HG03108 (cell line): ENCODE measurements around the gene CDH4.

Source experiments
- ATAC-seq: cut with Tn5 transposase; IDR thresholded peaks from one replicate; pipeline ENCODE4 v1.9.1; 2021; ENCODE audit warnings: moderate library complexity; ENCODE audit not compliant: unreplicated experiment

Gene CDH4

DNA sequence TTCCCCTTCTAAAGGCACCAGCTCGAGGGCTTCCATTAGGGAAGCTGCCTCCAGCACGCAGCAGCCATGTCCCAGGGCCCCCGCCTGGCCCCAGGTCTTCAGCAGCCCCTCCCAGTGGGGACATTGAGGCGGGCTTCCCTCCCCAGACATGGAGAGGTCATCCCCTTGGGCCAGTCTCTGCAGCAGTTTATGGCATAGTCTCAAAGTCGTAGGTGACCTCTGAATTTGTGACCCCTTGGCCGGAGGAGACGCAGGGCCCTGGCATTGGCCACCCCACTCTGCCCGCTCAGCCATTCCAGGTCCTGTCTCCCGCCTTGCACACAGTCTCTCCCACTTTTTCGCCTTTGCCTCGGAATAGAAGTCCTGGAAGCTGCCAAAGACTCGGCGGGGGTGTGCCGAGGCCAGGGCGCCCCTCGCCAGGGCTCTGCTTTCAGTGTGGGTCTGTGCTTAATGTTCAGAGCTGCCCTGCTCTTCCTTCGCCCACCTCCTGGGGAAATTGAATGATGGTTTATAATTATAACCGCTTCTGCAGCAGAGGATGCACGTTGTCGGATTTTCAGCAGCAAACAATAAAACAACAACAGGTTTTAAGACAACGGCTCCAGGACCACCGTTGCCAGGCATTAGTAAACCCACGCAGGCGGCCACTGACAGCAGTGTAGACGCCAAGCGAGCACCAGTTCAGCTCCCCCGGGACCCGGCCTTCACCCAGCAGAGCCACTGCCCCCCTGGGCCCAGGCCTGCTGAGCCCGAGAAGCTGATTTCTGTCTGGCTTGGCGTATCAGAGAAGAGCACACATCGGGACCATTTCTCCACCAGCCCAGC, 626.6 kb downstream of the CDH4 start:
- ATAC-seq = no peak

DNA sequence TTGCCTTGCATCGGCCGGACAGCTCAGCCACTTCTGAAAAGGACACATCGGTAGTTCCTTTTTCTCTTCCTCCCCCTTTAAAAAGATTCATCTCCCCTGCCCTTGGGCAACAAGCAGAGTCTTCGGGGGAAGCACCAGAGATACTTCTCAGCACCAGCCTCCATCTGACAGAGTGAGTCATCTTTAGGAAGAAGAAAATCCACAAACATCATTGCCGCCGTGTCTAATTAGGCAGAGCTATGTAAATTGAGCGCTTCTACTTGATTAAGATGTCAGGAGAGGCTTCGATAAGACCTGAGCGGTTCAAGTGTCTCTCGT, 627.2 kb downstream of the CDH4 start:
- no peak for ATAC-seq

DNA sequence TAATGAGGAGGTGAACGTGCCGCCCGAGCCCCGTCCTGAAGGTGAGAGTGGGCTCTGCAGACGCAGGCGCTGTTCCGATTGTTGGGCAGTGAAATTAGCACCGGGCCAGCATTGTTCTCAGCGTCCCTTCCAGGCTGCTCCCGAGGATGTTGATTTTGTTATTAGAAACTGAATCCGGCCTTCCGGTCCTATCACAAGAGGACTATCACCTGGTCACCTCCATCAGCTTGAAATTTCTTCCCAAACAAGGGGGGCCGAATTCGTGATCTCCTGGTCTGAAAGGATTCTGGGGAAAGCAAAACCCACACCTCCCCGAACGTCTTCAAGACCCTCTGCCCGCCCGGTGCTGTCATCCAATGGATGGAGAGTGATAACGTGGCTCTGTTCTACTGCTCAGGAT, 627.6 kb downstream of the CDH4 start:
- ATAC-seq = no peak

DNA sequence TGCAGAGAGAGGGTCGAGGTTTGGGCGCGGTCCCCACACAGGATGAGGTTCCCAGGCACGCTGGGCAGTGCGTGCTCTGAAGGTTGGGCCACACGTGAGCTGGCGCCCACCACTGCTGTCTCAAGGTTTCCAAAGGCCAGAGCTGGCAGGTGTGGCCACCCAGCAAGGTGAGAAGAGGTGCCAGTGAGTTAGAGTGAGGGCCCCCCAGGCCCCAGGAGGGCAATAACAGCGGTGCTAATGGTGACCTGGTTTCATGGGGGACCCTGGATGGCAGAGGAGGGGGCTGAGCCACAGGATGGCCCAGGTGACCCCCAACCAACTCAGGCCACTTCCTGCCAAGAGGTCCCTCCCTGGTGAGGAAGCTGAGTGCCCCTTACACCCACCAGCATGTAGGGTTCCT, 628.6 kb downstream of the CDH4 start:
- no peak for ATAC-seq

DNA sequence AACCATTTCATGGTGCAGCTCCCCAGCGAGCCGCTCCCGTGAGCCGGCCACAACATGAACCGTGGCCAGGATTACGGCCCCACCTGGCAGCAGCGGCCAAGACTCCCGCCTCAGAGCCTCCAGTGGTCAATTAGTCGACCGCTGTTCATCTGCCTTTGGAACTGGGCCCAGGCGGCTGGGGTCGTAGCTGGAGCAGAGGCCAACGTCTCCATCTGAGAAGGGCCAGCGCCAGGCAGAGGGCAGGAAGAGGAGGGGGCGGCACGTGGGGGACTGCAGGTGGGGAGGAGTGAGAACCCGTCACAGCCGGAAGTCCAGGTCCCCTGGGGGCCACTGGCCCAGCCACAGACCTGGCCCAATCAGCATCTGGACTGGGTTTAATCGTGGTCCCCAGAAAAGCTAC, 629.4 kb downstream of the CDH4 start:
- no peak for ATAC-seq

DNA sequence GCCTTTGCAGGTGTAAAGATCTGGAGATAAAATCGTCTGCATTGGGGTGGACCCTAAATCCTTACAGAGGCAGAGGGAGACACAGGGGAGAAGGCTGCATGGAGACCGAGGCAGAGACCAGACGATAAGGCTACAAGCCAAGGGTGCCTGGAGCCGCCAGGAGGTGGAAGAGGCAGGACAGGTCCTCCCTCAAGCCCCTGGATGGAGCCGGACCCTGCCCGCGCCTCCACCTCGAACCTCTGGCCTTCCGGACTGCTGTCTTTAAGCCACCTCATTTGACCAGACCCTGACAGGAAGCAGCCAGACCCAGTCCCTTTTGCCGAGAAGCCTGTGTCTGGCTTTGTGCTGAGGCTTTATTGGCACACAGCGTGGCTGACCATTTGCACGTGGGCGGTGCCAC, 629.8 kb downstream of the CDH4 start:
- ATAC-seq = no peak

DNA sequence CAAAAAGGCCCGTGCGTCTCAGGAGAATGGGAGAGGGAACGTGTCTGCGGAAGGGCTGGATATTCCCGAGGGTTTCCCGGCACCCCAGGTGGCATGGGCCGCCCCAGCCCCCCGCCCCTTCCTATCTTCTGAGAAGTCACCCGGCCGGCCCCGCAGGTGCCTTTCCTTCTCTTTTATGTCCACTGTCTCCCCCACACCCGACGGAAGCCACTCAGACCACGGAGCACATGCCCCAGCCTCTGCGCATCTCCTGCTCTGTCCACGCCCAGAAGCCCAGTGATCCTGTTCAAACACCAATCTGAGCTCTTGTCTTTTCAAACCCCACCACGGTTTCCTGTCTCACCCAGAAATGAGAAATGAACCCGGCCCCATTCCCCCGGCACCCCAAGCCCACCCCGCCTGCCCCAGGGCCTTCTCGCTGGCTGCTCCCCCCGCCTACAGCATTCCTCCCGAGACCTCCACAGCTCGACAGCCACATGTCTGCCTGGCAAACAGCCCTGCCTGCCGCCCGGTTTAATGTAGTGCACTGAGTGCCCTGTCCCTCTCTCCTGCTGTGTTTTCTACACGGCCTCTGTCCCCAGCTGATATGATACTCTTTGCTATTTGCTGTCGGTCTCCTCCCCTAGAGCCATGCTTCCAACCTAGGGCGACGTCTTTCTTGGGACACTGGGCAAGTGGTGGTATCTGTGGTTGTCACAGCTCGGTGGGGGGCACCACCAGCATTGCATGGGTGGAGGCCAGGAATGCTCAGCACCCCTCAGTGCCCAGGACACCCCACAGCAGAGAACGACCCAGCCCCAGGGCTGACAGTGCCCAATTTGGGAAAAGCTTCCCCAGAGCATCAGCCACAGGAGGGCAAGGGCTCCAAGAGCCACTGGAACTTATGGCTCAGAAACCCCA, 630.9 kb downstream of the CDH4 start:
- ATAC-seq = no peak

DNA sequence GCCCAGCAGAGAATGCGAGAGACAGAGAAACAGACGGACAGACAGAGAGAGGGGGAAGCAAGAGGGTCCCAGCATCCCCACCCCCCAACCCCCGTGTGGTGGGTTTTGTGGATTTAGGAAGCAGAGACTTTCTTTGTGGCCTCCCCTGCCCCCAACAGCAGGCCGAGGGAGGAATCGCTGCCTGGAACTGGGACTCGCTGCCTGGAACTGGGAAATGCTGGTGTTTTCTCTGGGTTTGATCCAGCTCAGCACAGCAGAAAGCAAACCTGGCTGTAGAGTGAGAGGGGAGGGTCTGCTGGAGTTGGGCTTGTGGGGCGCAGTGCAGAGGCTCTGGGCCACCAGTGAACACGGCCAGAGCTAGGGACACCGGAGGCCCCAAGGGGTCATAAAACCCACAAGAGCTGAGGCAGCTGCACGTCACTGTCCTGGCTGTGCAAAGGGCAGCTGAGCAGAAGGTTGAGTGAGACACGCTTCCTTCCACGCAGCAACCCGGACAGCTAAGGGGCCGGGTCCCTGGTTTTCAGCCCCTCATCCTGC, 631.9 kb downstream of the CDH4 start:
- ATAC-seq = no peak

DNA sequence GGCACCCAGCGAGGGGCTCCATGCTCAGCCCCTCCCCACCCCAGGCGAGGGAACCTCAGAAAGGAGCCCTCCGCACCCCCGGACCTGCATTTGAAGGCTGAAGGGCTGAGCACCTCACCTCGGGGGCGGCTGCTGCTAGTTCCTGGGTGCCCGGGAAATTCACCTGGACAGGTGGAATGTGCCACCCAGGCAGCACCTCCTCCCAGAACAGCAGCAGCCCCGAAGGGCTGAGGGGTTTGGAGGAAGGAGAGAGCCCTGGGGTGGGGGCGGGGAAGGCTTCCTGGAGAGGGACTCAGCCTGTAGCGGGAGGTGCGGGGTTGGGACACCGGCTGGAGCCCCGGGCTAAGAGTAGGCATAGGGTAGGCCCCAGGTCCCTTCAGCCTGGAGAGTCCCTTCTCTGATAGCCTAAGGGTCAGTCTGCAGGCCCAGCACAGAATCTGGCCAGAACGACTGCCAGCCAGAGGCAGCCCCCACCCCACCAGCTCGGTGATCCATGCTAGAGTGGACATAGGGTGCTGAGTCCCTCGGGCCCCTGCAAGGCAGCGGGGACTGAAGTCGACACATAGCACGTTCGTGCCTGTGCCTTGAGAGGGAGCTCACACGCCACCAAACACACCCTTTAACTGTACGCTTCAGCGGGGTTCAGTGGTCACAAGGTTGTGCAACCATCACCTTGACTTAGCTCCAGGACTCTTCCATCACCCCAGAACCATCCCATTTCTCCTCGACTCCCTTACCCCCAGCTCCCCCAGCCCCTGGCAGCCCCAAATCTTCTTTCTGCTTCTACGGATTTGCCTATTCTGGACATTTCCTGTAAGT, 632.7 kb downstream of the CDH4 start:
- no peak for ATAC-seq

DNA sequence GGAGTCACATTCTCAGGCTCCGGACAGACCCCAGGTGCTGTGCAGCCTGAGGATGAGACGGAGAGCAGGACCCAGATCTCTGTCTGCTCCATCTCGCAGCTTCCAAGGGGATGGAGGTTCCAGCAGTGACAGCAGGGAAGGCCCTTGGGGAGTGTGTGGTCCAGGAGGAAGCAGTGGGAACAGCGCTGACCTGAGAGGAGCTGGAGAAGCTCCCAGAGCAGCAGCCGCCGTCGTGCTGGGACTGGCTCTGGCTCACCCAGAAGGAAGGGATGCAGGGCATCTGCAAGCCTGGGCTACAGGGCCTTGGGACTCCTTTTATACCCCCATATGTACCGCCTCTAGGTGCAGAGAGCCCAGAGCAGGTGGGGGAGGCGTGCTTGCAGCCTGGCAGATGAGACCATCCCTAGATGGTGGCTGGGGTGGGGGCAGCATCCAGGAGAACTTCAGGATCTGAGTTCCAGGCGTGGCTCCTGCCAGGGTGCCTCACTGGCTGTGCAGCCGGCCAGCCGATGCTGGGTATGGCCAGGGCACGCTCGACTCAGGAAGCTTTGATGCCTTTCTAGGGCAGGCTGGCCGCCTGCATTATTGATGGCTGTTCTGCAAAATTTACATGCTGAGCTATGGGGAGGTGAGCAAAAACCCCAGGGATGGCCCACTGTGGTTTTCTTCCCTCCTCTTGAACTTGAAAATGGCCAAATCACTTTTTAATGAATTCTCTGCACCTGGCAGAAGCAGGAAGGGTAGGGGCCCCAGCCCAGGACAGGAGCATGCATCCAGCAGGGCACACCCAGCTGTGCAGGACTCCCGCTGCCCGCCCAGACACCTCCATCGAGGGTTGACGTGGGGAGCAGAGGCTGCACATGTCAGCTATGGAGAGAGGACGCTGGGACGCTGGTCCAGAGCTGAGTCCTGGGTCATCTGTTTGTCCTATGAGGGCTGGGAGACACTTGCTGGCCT, 634.0 kb downstream of the CDH4 start:
- ATAC-seq = no peak

DNA sequence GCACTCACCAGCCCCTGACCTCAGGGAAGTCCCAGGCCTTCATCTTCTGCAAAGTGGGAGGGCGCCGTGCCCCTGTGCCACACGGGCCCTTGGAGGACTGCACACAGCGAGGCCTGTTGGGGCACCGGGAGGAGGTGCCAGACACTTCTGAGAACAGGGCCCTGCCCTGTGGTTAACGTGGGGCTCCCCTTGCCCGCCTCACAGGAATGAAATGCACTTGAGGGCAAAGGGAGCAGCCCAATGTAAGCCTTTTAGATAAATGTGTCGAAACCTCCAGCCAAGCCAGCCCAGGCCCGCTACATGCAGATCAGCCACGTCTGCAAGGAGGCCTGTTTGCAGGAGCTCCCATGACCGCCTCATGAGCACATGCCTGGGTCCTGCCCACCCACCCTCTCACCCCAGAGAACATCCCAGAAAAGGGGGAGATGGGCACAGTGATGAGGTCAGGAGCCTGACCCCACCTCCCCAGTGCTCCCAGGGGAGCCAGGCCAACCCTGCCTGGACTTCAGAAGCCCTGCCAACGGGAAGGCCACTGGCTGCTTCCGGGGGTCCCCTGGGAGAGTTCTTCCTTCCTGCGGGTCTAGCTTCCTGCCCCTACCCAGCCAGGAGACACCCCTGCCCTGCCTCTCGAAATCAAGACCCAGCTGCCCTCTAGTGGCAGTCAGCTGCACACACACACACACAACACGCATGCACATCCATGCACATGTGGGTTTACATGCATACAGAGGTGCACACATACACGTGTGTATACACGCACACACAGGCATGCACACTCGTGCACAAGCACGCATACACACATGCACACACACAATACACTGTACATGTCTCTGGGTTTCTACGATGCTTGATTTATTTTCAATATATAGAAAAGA, 634.9 kb downstream of the CDH4 start:
- no peak for ATAC-seq

DNA sequence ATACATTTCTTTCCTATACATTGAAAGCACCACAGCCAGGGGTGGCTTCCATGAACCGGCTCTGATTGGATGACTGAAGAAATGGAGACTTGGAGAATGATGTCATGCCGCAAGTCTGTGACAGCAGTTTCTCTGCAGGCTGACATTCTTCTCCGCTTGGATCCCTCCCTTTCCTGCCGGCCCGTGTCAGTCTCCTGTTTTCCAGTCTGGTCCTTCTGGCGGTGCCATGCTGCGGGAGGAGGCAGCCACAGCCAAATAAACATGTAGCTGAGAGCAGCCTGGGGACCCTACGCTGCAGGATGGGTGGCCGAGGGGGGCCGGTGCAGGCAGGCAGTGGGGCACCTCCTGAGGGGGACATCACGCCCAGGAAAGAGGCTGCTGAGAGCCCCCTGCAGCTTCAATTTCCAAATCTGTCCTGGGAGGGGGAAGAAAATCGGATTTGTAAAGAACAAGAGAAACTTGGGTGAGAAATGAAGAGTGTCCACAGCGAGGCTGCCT, 635.6 kb downstream of the CDH4 start:
- ATAC-seq = no peak

DNA sequence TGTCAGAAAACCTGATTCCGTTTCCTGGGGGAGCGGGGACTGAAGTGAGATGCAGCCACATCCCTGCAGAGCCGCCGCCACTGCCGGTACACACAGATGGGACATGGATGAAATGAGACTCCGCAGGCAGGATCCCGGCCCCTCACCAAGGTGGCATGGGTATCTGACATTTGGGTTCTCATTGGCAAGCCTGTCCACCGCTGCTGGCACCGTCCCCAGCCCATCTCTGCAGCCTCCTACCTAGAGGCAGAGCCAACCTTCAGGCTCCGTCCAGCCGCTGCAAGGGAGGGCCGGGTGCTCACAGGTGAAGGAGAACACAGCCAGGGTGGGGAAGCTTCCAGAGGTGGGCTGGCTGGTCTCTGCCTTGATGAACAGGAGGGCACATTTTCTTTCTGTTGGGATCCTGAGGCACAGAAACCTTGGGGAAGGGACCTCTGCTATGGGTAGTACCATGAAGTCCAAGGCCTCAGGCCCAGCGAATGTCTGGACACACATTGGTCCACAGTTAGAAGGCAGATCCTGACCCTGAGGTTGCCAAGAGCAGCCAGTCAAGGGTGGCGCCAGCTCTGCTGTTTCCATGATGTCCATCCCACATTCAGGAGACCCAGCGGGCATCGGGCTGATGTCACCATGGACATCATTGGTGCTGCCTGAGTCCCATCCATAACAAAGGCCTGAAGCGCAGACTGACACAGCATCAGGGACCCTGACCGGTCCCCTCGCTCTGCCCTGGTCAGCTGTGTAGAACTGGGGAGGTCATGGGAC, 636.2 kb downstream of the CDH4 start:
- no peak for ATAC-seq

DNA sequence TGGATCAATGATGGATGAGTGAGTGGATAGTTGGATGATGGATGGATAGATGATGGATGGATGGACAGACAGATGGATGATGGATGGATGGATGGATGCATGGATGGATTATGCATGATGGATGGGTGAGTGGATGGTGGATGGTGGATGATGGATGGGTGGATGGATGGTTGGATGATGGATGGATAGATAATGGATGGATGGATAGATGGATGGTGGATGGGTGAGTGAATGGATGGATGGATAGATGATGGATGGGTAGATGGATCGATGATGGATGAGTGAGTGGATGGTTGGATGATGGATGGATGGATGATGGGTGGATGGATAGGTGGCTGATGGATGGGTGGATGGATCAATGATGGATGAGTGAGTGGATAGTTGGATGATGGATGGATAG, 637.6 kb downstream of the CDH4 start:
- ATAC-seq = no peak

DNA sequence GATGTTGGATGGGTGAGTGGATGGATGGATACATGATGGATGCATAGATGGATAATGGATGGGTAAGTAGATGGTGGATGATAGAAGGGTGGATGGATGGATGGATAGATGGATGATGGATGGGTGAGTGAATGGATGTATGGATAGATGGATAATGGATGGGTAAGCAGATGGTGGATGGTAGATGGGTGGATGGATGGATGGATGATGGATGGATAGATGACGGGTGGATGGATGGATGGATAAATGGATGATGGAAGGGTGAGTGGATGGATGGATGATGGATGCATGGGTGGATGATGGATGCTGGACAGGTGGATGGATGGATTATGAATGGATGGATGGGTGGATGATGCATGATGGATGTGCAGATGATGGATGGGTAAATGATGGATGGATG, 638.1 kb downstream of the CDH4 start:
- no peak for ATAC-seq

DNA sequence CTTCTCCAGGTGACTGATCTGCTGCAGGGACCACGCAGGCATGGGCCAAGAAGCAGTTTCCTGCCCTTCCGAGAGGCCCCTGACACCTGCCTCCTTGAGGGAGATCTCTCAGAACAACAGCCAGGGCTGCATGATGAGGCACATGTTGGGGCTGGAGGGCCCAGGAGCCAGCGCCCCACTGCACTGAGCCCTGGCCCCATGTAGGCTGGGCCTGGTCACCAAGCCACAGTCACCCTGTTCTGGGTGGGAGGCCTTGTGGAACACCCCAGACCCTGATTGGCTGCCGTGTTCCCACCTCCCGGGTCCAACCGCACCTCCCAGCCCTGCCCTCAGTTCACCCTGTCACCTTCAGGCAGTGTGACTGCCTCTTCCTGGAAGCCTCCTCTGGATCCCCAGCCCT, 639.4 kb downstream of the CDH4 start:
- no peak for ATAC-seq

DNA sequence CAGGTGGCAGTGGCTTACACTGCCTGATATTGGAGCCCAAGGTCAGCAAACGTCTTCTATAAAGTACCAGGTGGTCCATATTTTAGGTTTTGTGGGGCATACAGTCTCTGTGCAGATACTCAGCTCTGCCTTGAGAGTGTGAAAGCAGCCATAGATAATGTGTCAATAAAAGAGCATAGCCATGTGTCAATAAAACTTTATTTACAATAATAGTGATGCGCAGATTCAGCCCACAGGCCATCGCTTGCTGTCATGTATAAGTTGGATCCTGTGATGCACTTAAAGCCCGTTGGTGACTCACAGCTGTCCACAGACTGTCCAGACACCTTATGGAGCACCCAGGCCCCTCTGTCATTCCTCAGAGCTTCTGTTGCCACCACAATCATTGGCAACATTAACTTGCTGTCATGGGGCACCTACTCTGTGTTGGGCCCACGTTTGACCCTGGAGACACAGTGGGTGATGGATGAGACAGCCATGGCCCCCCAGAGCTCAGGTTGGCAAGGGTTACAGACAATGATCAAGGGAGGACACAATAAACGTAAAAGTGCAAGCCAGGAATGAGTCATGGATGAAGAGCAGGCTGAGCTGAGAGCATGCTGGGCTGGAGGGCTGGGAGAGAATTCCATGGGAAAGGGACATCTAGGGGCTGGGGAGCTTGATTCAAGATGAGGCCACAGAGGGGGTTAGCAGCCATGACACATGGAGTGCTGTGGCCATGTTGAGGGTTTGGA, 640.0 kb downstream of the CDH4 start:
- ATAC-seq = no peak

DNA sequence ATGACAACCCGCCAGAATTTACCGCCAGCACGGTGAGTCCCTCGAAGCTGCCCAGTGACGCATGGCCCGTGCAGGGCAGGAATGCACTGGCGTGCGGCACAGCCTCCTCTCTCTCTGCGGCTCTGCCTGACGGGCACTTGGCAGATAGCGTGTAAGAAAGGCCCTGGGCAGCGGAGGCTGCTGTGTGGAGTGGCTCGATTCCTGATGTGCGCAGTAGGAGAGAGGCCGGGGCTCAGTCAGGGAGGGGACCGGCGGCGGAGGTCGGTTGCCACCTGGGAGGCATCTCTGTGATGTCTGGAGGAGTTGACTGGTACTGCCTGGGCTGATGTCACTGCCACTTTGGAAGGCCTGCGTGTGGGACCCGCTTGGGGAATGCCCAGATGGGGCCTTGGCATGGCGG, 643.0 kb downstream of the CDH4 start:
- ATAC-seq = no peak
